Measurements from ENCODE around the gene ACKR1. TPM values are rescaled to one million over a fixed set of nuclear protein-coding genes. Genes with fewer than 3 reads are reported as not detected.

ACKR1 gene
- total and polyA plus RNA-seq, 2 donors (not counting 3 experiments of a cell fraction or from before 2014, with no cell fraction given): 0.15 to 1.3 TPM

- no peak overlapping the region for H3K4me3 ChIP-seq (replicated peaks in 1 of 3; ENCODE audit: insufficient read depth in 1 of 3, low read depth in 1 of 3, low read length in 3 of 3)
- H3K27ac ChIP-seq (ENCODE audit: insufficient read depth, low read depth, low read length): no peak overlapping the region
- TF ChIP-seq POLR2A (IDR thresholded peaks at IDR 0.05; ENCODE audit: low read depth, low read length): no peak
- no peak for TF ChIP-seq CTCF (IDR thresholded peaks at IDR 0.05; ENCODE audit: extremely low read depth in 1 of 2, insufficient read depth in 1 of 2, low read depth in 1 of 2, low read length in 2 of 2)
- TF ChIP-seq, protein P1, sequence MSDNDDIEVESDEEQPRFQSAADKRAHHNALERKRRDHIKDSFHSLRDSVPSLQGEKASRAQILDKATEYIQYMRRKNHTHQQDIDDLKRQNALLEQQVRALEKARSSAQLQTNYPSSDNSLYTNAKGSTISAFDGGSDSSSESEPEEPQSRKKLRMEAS (IDR thresholded peaks at IDR 0.05; ENCODE audit: insufficient read depth, insufficient read length): no peak
- TF ChIP-seq JUN (IDR thresholded peaks at IDR 0.05; ENCODE audit: borderline replicate concordance, insufficient read depth, insufficient read length, low read depth): no peak
- no peak for TF ChIP-seq MYC (IDR thresholded peaks at IDR 0.05; ENCODE audit: low read depth, low read length)
- TF ChIP-seq POLR2AphosphoS5 (IDR thresholded peaks at IDR 0.05; ENCODE audit: insufficient read depth, low read depth, low read length): no peak
- no peak for TF ChIP-seq GATA2 (IDR thresholded peaks at IDR 0.05; ENCODE audit: insufficient read depth, insufficient read length, low read depth, low read length)
- no peak for TF ChIP-seq EZH2 (IDR thresholded peaks at IDR 0.05; ENCODE audit: borderline replicate concordance, low read depth, low read length, severe bottlenecking)
- no peak for TF ChIP-seq FOS (IDR thresholded peaks at IDR 0.05; ENCODE audit: borderline replicate concordance, insufficient read depth, low read length)
- FAIRE-seq (no peak), DNase-seq (ENCODE audit: low read depth, low spot score) (no peak)
- no TSS peak for BruUV-seq (replicated peaks)
- no peak overlapping the region for H3K9ac ChIP-seq (replicated peaks; ENCODE audit: extremely low read depth, insufficient read depth, low read length)
- ChIA-PET POLR2A (no interaction called here), CTCF (no interaction called here)
- H3K4me1 ChIP-seq (ENCODE audit: control insufficient read depth, extremely low read depth, insufficient read depth, low read length): no peaks in the 10 kb centered on the region
- dilution Hi-C loops (cut with MboI; ENCODE audit: extremely low pct_ligation_motif_present, low sequenced_read_pairs): no loop called here
- H3K9me1 ChIP-seq (replicated peaks; ENCODE audit: control insufficient read depth, extremely low read depth, insufficient read depth, low read length): no peaks in the 10 kb centered on the region
- peaks cover 0 to 4% of the 10 kb centered on the region in 2 experiments for H3K27me3 ChIP-seq (ENCODE audit: control insufficient read depth in 2 of 2, insufficient read depth in 2 of 2, low read length in 2 of 2)
- H2AFZ ChIP-seq (ENCODE audit: low read depth, low read length): no peak overlapping the region
- no peaks in the 10 kb centered on the region for H3K9me3 ChIP-seq (replicated peaks; ENCODE audit: control insufficient read depth, insufficient read depth, low read length)
- H3K36me3 ChIP-seq (ENCODE audit: control insufficient read depth in 2 of 2, extremely low read depth in 1 of 2, insufficient read depth in 2 of 2, low read length in 2 of 2): no peaks in the 10 kb centered on the region
- H3K79me2 ChIP-seq (ENCODE audit: control insufficient read depth, insufficient read depth, low read length): no peaks in the 10 kb centered on the region
- H4K20me1 ChIP-seq (replicated peaks; ENCODE audit: control insufficient read depth, extremely low read depth, insufficient read depth, low read length): no peaks in the 10 kb centered on the region
- intact Hi-C loops (cut with micrococcal nuclease): no loop called here
- H3K4me2 ChIP-seq (ENCODE audit: insufficient read depth, low read length): no peak overlapping the region
These were observed 24.2 kb upstream of the ACKR1 start for GRCh38 chr1:159180516-159180915.

All from endothelial cell of umbilical vein (primary cell).